Heart right ventricle (tissue), 16 donors: ENCODE measurements around the gene DMRTA2. TPM values are rescaled to one million over a fixed set of nuclear protein-coding genes. Genes with fewer than 3 reads are reported as not detected.

Experiments used
- ATAC-seq, 8 donors: fragments of 200-7000 bp; cut with Tn5 transposase; one replicate each; pipeline ENCODE4 v1.9.1; 2020; ENCODE audit warnings: mild to moderate bottlenecking in 8 of 8, moderate library complexity in 8 of 8, moderate number of reproducible peaks in 1 of 8
- DNase-seq, 2 donors: peaks; one replicate each; pipeline ENCODE4 v3.0.0-alpha.2; 2020
- H3K27ac ChIP-seq, 10 donors: fragments of 200-600 bp; sonication (generic) in 2 of 10; one replicate each; pipeline versions ENCODE4 v1.5.0 to v1.8.0; 2020 to 2022; ENCODE audit warnings: mild to moderate bottlenecking in 3 of 10
- H3K27me3 ChIP-seq, 7 donors: fragments of 200-600 bp; one replicate each; pipeline ENCODE4 v1.8.0; 2021 to 2022; ENCODE audit warnings: mild to moderate bottlenecking in 2 of 7
- H3K36me3 ChIP-seq, 9 donors: fragments of 200-600 bp; sonication (generic) in 1 of 9; one replicate each; pipeline versions ENCODE4 v1.5.0 to v1.8.0; 2020 to 2022; ENCODE audit warnings: mild to moderate bottlenecking in 2 of 9
- H3K4me1 ChIP-seq, 9 donors: fragments of 200-600 bp; sonication (generic) in 1 of 9; one replicate each; pipeline versions ENCODE4 v1.5.0 to v1.8.0; 2020 to 2022; ENCODE audit warnings: mild to moderate bottlenecking in 4 of 9
- H3K4me3 ChIP-seq, 10 donors: fragments of 200-600 bp; sonication (generic) in 2 of 10; one replicate each; pipeline versions ENCODE4 v1.5.0 to v1.8.0; 2020 to 2022; ENCODE audit warnings: mild to moderate bottlenecking in 7 of 10, moderate library complexity in 2 of 10
- H3K9me3 ChIP-seq, 11 donors: fragments of 200-600 bp in 10 of 11; sonication (generic) in 2 of 11; one replicate each; pipeline versions ENCODE4 v1.5.0 to v1.8.0; 2013 to 2022; ENCODE audit warnings: mild to moderate bottlenecking in 2 of 11, control low read depth in 1 of 11, moderate library complexity in 1 of 11
- WGBS, 2 donors: extraction: QIAGEN DNeasy Blood & Tissue Kit; methylation state at CpG; one replicate each; pipeline ENCODE4 v1.1.7; 2013; ENCODE audit warnings: inconsistent platforms in 1 of 2; 5-methylcytosine and 5-hydroxymethylcytosine counted together
- intact Hi-C, 10 donors: fragments of 100-400 bp; cut with DNase I; formaldehyde crosslinking; loops; one replicate each; pipeline versions ENCODE4 v1.11.1 to v1.14.2; 2022
- polyA plus RNA-seq, 2 donors: library from polyadenylated mRNA; stranded (reverse); fragments of 200-250 nt; gene quantifications; one replicate each; pipeline ENCODE4 v1.2.3, GENCODE V29; 2013
- total RNA-seq, 10 donors: library from RNA; stranded (reverse); fragmentation: NEBNext Ultra II Directional in 3 of 10; extraction: Animal tissue kit (Norgen Biotek cat#: 25700) in 3 of 10; gene quantifications; one replicate each; pipeline versions ENCODE4 v1.2.1 to v1.2.4, GENCODE V29; 2021 to 2023
- TF ChIP-seq, protein P1 (sequence below), 9 donors: fragments of 200-600 bp; sonication (generic) in 2 of 9; IDR thresholded peaks; one replicate each; pipeline versions ENCODE4 v1.5.0 to v1.8.0; 2021 to 2022; ENCODE audit warnings: antibody characterized with exemption in 9 of 9, mild to moderate bottlenecking in 5 of 9, moderate library complexity in 1 of 9
- donor health status: Arrhythmogenic right ventricular cardiomyopathy.
- donor health status: ischemic (EF 13 %, LVEDD 7.1; RV severe dilation, severe dysfunction).
- donor health status: healthy with polysubstance abuse.
- donor health status: DM: no; HTN: yes; CAD: no.
- donor health status: DM: no; HTN: no; CAD: no.
- donor health status: ischemic (EF 25% LVEDD 6.9; RV normal size, moderate dysfunction).
- donor health status: ischemic (EF 25% LVEDD 5.7; RV mildly dilated, moderate dysfunction).
- donor health status: healthy.
- donor health status: DM: yes; HTN: yes; CAD: no.
- donor health status: Ischemic cardiomyopathy.
- donor health status: ischemic (EF 35%, LVEDD 5.7; RV mildly dilated, moderate dysfunction).
- donor health status: nonischemic (EF 11% LVEDD 7.7; RV severe dilation, severe dysfunction).
- donor health status: DM: yes; HTN: yes; CAD: no.
- donor health status: PGD.
- donor health status: ischemic (EF 29% LVEDD 5.4; RV normal size, mild dysfunction).
- donor health status: nonischemic (EF 23%, LVEDD 6.1; RV moderate dilation, normal function).

DMRTA2 gene
- total and polyA plus RNA-seq, 12 donors, result 0.09 TPM; not detected in 10

DNA sequence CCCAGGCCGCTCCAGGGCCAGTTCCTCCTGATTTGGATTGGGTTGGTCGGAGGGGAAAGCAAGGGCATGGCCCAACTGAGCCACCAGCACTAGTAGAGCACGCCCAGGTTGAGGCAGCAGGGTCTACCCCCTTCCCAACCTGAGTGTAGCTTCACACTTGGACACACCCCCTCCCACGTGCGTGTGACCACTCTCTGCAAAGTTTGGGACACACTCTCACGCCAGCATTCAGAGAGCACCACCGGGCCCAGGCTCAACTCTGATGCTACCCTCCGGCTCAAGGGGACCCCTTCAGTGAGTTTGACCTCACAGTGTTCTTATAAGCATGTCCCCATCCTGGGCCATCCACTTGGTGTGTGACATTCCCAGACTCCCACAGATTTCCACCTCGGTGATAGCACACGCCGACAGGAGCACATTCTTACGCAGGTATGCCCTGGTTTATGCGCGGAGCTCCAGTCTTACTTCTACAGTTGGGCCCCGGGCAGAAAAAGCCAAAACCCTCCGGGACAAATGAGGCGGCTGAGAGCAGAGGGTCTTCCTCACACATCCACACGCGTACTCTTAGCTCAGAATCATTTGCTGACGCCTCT is 3.0 kb upstream of the DMRTA2 start:
- intact Hi-C loops, result no loop called here
- 11 to 13% methylated on average over 20 of the region's 20 CpGs for WGBS, 2 donors
- Histone ChIP-seq H3K4me1 (peaks cover 19 to 60% (median 45%) of the 10 kb centered on the region in 9 donors), H3K27ac (no peak overlapping the region), H3K4me3 (no peak overlapping the region), H3K27me3 (peaks cover 75 to 100% (median 99%) of the 10 kb centered on the region in 7 donors), H3K9me3 (no peaks in the 10 kb centered on the region), H3K36me3 (no peaks in the 10 kb centered on the region)
- TF ChIP-seq, protein P1, sequence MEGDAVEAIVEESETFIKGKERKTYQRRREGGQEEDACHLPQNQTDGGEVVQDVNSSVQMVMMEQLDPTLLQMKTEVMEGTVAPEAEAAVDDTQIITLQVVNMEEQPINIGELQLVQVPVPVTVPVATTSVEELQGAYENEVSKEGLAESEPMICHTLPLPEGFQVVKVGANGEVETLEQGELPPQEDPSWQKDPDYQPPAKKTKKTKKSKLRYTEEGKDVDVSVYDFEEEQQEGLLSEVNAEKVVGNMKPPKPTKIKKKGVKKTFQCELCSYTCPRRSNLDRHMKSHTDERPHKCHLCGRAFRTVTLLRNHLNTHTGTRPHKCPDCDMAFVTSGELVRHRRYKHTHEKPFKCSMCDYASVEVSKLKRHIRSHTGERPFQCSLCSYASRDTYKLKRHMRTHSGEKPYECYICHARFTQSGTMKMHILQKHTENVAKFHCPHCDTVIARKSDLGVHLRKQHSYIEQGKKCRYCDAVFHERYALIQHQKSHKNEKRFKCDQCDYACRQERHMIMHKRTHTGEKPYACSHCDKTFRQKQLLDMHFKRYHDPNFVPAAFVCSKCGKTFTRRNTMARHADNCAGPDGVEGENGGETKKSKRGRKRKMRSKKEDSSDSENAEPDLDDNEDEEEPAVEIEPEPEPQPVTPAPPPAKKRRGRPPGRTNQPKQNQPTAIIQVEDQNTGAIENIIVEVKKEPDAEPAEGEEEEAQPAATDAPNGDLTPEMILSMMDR (IDR thresholded peaks at IDR 0.05), result no peak
- DNase-seq (no peak), ATAC-seq (no peak)

DNA sequence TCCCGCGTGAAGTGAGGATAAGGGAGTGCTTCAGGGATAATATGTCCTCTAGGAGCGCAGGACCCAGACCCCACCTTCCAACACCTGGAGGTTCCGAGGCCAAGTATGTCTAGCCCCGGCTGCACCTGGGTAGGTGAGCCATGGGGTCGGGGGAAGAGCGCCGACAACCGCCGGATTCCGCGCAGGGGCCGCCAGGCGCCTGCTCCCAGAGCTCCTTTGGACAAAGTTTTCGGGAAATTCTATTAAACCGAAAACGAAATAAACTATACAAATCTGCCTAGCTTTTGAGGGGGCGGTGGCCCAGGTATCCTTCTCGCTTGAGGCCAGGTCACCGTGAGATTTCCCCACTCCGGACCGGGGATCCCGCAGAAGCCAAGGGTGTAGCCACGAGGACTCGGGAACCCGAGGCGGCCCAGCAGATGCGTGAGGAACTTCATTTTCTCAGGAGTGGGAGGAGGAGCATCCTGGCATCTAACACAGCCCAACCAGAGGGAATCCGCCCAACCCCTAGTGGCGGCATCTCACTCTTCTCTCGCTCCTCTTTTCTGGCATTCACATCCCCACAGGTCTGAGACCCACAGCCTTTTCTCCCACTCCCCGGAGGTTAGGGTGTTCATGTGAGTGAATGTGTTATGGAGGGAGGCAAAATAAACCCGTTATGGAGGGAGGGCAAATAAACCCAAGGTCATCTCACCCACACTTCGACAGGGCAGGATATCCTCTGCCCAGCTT is 2.3 kb upstream of the DMRTA2 start:
- Histone ChIP-seq H3K27me3 (peaks cover 82 to 100% (median 100%) of the 10 kb centered on the region in 7 donors), H3K27ac (no peak overlapping the region), H3K9me3 (no peaks in the 10 kb centered on the region), H3K4me3 (peak overlapping the region in 2 of 10 donors; percentile 38 to 52), H3K4me1 (peaks cover 19 to 66% (median 49%) of the 10 kb centered on the region in 9 donors), H3K36me3 (no peaks in the 10 kb centered on the region)
- ATAC-seq (no peak), DNase-seq (no peak)
- intact Hi-C loops, result no loop called here
- 5% methylated on average over 34 of the region's 34 CpGs for WGBS, 2 donors
- TF ChIP-seq, protein P1 (IDR thresholded peaks at IDR 0.05), result no peak

DNA sequence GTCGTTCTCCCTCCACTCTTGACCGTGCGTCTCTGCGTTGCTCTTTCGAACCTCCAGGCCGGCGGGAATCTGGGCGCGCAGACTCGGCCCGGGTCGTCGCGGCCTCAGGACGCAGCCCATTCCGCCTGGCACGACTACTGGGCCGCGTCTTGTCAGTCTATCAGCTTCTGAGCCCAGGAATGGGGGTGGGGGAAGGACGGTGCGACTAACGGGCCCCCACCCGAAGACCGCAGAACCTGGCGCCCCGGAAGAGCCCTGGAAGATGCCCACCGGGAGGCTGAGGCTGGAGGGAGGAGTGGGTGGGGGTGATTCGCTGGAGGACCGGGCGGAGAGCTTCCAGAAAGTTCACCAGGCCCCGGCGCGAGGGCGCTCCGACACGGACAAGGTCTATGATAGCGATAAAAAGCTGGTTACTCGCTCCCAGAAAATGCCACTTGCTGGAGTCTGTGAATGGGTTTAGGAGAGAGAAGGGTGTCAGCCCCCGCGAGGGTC is 1.7 kb upstream of the DMRTA2 start:
- H3K4me1 ChIP-seq, result peaks cover 19 to 66% (median 49%) of the 10 kb centered on the region in 9 donors
- no peak for DNase-seq

More for the DNA sequence above, 1.7 kb upstream of the DMRTA2 start:
- no peak overlapping the region for H3K27ac ChIP-seq
- peak overlapping the region in 6 of 10 donors; percentile 37 to 52 (median 43) for H3K4me3 ChIP-seq
- H3K36me3 ChIP-seq, result no peaks in the 10 kb centered on the region
- ATAC-seq, result no peak
- peaks cover 88 to 100% (median 100%) of the 10 kb centered on the region in 7 donors for H3K27me3 ChIP-seq
- no peaks in the 10 kb centered on the region for H3K9me3 ChIP-seq
- WGBS, 2 donors, result 5 to 7% methylated on average over 40 of the region's 40 CpGs
- TF ChIP-seq, protein P1 (IDR thresholded peaks at IDR 0.05), result no peak
- intact Hi-C loops, result no loop called here
